K562 (cell line): ENCODE data around the gene TNNT3. TPM values are rescaled to one million over a fixed set of nuclear protein-coding genes. Genes with fewer than 3 reads are reported as not detected.

Experiments
- ATAC-seq: fragments of 200-7000 bp; cut with Tn5 transposase; 3 replicates; pipeline ENCODE4 v1.9.1; 2020; ENCODE audit warnings: moderate library complexity
- BruUV-seq: library from RNA; stranded (reverse); fragments of 400-500 nt; replicated peaks from 2 replicates; lab custom pipeline; 2021; lab: Mats Ljungman, UMichigan
- CTCF ChIA-PET: fragments of 300-600 bp; formaldehyde crosslinking; extraction: SDS; loops from one replicate; lab custom pipeline; 2021; ENCODE audit warnings: low intra/inter-chr PET ratio; lab: Yijun Ruan, JAX
- POLR2A ChIA-PET: fragments of 300-600, 350-650 bp; sonication (Branson Sonifier 250); formaldehyde crosslinking; extraction: SDS; loops from one replicate; lab custom pipeline; 2021; ENCODE audit warnings: antibody characterized with exemption, inconsistent platforms; lab: Yijun Ruan, JAX
- DNase-seq, 4 experiments: peaks; one replicate each; pipeline versions ENCODE4 v3.0.0 to v3.0.0-alpha.2; 2011 to 2018; ENCODE audit warnings: low spot score in 3 of 4, mixed read lengths in 3 of 4; ENCODE audit errors: extremely low read depth in 1 of 4
- FAIRE-seq: peaks from 2 replicates; lab custom pipeline; 2011; peaks lifted over from hg19 to GRCh38; lab: Jason Lieb, UNC
- H2AFZ ChIP-seq: 2 replicates; pipeline ENCODE4 v1.6.0; 2011; ENCODE audit warnings: low read depth, low read length, control low read depth, inconsistent platforms
- H3K27ac ChIP-seq: fragments of 200-600 bp; 3 replicates; pipeline ENCODE4 v1.8.0; 2011; ENCODE audit warnings: low read depth, mild to moderate bottlenecking, control low read depth, inconsistent platforms, low read length, moderate library complexity, mixed read lengths; ENCODE audit errors: extremely low read depth
- H3K27me3 ChIP-seq, 2 experiments: fragments of 300-600 bp in 1 of 2; 2 replicates in 1 of 2; 3 replicates in 1 of 2; pipeline versions ENCODE4 v1.6.0 to v1.8.0; 2011; ENCODE audit warnings: inconsistent platforms in 2 of 2, low read length in 2 of 2, mild to moderate bottlenecking in 1 of 2, mixed read lengths in 1 of 2, moderate library complexity in 1 of 2; ENCODE audit not compliant: control insufficient read depth in 2 of 2, insufficient read depth in 2 of 2
- H3K36me3 ChIP-seq: fragments of 300-600 bp; 3 replicates; pipeline ENCODE4 v1.8.0; 2011; ENCODE audit warnings: mild to moderate bottlenecking, low read length, inconsistent platforms; ENCODE audit not compliant: control insufficient read depth, insufficient read depth
- H3K4me1 ChIP-seq, 2 experiments: fragments of 200-600 bp in 1 of 2; replicated peaks in 1 of 2; 2 replicates in 1 of 2; 3 replicates in 1 of 2; pipeline versions ENCODE4 v1.5.1 to v1.8.0; 2011; ENCODE audit warnings: inconsistent platforms in 2 of 2, low read length in 2 of 2, mild to moderate bottlenecking in 1 of 2, mixed read lengths in 1 of 2, moderate library complexity in 1 of 2; ENCODE audit not compliant: control insufficient read depth in 2 of 2, insufficient read depth in 2 of 2
- H3K4me2 ChIP-seq: 2 replicates; pipeline ENCODE4 v1.6.1; 2011; ENCODE audit warnings: low read length, control low read depth, inconsistent platforms, mixed read lengths; ENCODE audit not compliant: insufficient read depth
- H3K4me3 ChIP-seq: fragments of 200-600 bp; sonication (generic), shearing (Covaris generic); 2 replicates; pipeline ENCODE4 v1.5.1; 2016; ENCODE audit warnings: control low read depth, inconsistent platforms
- H3K79me2 ChIP-seq: fragments of 200-600 bp; 3 replicates; pipeline ENCODE4 v1.8.0; 2011; ENCODE audit warnings: low read length, inconsistent platforms; ENCODE audit not compliant: control insufficient read depth, insufficient read depth
- H3K9ac ChIP-seq, 2 experiments: 2 replicates each; pipeline versions ENCODE4 v1.6.0 to v1.6.1; 2011; ENCODE audit warnings: low read depth in 2 of 2, low read length in 2 of 2, control low read depth in 1 of 2, inconsistent platforms in 1 of 2, mild to moderate bottlenecking in 1 of 2, mixed read lengths in 1 of 2; ENCODE audit not compliant: insufficient read depth in 1 of 2
- H3K9me1 ChIP-seq: one replicate; pipeline ENCODE4 v1.6.0; 2011; ENCODE audit warnings: inconsistent platforms, mild to moderate bottlenecking, low read length, moderate library complexity; ENCODE audit not compliant: control insufficient read depth, insufficient read depth
- H3K9me3 ChIP-seq: replicated peaks from 2 replicates; pipeline ENCODE4 v1.5.1; 2011; ENCODE audit warnings: low read depth, low read length, inconsistent platforms; ENCODE audit not compliant: control insufficient read depth, insufficient read depth
- H4K20me1 ChIP-seq: replicated peaks from 2 replicates; pipeline ENCODE4 v1.6.1; 2011; ENCODE audit warnings: low read length, inconsistent platforms, mixed read lengths; ENCODE audit not compliant: control insufficient read depth, insufficient read depth
- CREM ChIP-seq: IDR thresholded peaks from 2 replicates; pipeline ENCODE4 v1.6.1; 2014; ENCODE audit warnings: antibody characterized with exemption, low read depth
- E2F1 ChIP-seq: sonication (generic); formaldehyde crosslinking; IDR thresholded peaks from 2 replicates; pipeline ENCODE4 v1.8.1; 2023; ENCODE audit warnings: mild to moderate bottlenecking, missing genetic modification reagents, moderate library complexity
- ETS1 ChIP-seq: conservative IDR thresholded peaks from 2 replicates; pipeline ENCODE4 v1.6.1; 2011; ENCODE audit warnings: low read depth, mild to moderate bottlenecking, low read length; ENCODE audit not compliant: control insufficient read depth
- ETV1 ChIP-seq: fragments of 450-650 bp; conservative IDR thresholded peaks from 2 replicates; pipeline ENCODE4 v1.6.1; 2016; ENCODE audit warnings: missing genetic modification characterization, control low read depth, low read depth, missing compliant biosample characterization
- GATA2 ChIP-seq: sonication (generic); formaldehyde crosslinking; IDR thresholded peaks from 2 replicates; pipeline ENCODE4 v1.4.0; 2020; ENCODE audit warnings: mild to moderate bottlenecking, missing genetic modification reagents
- HDAC3 ChIP-seq: fragments of 450-650 bp; IDR thresholded peaks from 2 replicates; pipeline ENCODE4 v1.6.1; 2018; ENCODE audit warnings: borderline replicate concordance, mild to moderate bottlenecking, moderate library complexity; ENCODE audit not compliant: partially characterized antibody
- KLF16 ChIP-seq: IDR thresholded peaks from 2 replicates; pipeline ENCODE4 v1.6.1; 2016; ENCODE audit warnings: antibody characterized with exemption
- MAZ ChIP-seq, 2 experiments: fragments of 450-650 bp in 1 of 2; sonication (generic) in 1 of 2; formaldehyde crosslinking; IDR thresholded peaks in 1 of 2; conservative IDR thresholded peaks in 1 of 2; 2 replicates each; pipeline versions ENCODE4 v1.4.0 to v1.5.0; 2020; ENCODE audit warnings: mild to moderate bottlenecking in 1 of 2, missing genetic modification reagents in 1 of 2
- MCM7 ChIP-seq, 2 experiments: fragments of 450-650 bp; IDR thresholded peaks; 2 replicates each; pipeline ENCODE4 v1.6.1; 2016 to 2018
- NR1H2 ChIP-seq: sonication (generic); formaldehyde crosslinking; IDR thresholded peaks from 2 replicates; pipeline ENCODE4 v1.4.0; 2020; ENCODE audit warnings: mild to moderate bottlenecking, missing genetic modification reagents
- SAFB2 ChIP-seq: fragments of 200-400 bp; formaldehyde crosslinking; IDR thresholded peaks from 2 replicates; pipeline ENCODE4 v1.6.1; 2018; ENCODE audit warnings: borderline replicate concordance, low read length, low read depth, moderate library complexity; ENCODE audit not compliant: severe bottlenecking
- STAT5A ChIP-seq: IDR thresholded peaks from 2 replicates; pipeline ENCODE4 v1.6.1; 2012; ENCODE audit warnings: low read length, inconsistent platforms, borderline replicate concordance
- TAF7 ChIP-seq: fragments of 450-650 bp; IDR thresholded peaks from 2 replicates; pipeline ENCODE4 v1.6.1; 2016; ENCODE audit warnings: missing genetic modification characterization, missing compliant biosample characterization
- WGBS: fragments of 100-300 bp; shearing (Covaris generic); methylation state at CpG from one replicate; pipeline ENCODE4 v1.1.6; 2016; ENCODE audit warnings: low coverage, mixed read lengths; ENCODE audit not compliant: insufficient coverage; ENCODE audit errors: missing lambda C conversion rate; 5-methylcytosine and 5-hydroxymethylcytosine counted together
- in situ Hi-C: fragments of 300-500 bp; cut with MboI; formaldehyde crosslinking; loops from 4 replicates; pipeline ENCODE4 v1.15.0; 2018; ENCODE audit warnings: inconsistent platforms, mixed read lengths
- intact Hi-C: fragments of 100-400 bp; cut with micrococcal nuclease; formaldehyde crosslinking; loops from 2 replicates; pipeline ENCODE4 v1.14.2; 2022
- polyA plus RNA-seq, 8 experiments: library from polyadenylated mRNA; depleted of rRNA in 4 of 8; stranded (reverse) in 5 of 8; unstranded in 3 of 8; fragments of >200 nt; fragmentation: Nextera tagmentation in 2 of 8; fragmentation: Illumina TruSeq in 1 of 8; extraction: Ambion mirVana in 2 of 8; extraction: Trizol in 1 of 8; gene quantifications; 2 replicates each; pipeline versions ENCODE4 v1.2.1 to v1.2.3, GENCODE V29; 2011 to 2014; ENCODE audit warnings: inconsistent platforms in 1 of 8, missing spikeins in 1 of 8
- total RNA-seq, 7 experiments: library from RNA; depleted of rRNA in 6 of 7; stranded (reverse); fragments of >200 nt in 6 of 7; fragmentation: Illumina TruSeq in 2 of 7; extraction: Trizol in 2 of 7; gene quantifications; 2 replicates each; pipeline versions ENCODE4 v1.2.1 to v1.2.3, GENCODE V29; 2011 to 2021; ENCODE audit warnings: low replicate concordance in 1 of 7
- TF ChIP-seq, protein P1 (sequence below): fragments of 450-650 bp; IDR thresholded peaks from 2 replicates; pipeline ENCODE4 v1.6.1; 2016

The TNNT3 gene
- total and polyA plus RNA-seq, 9 of the 15 experiments (the other 6 are each of a cell fraction or from before 2014, with no cell fraction given): 0.10 TPM; not detected in 8

DNA sequence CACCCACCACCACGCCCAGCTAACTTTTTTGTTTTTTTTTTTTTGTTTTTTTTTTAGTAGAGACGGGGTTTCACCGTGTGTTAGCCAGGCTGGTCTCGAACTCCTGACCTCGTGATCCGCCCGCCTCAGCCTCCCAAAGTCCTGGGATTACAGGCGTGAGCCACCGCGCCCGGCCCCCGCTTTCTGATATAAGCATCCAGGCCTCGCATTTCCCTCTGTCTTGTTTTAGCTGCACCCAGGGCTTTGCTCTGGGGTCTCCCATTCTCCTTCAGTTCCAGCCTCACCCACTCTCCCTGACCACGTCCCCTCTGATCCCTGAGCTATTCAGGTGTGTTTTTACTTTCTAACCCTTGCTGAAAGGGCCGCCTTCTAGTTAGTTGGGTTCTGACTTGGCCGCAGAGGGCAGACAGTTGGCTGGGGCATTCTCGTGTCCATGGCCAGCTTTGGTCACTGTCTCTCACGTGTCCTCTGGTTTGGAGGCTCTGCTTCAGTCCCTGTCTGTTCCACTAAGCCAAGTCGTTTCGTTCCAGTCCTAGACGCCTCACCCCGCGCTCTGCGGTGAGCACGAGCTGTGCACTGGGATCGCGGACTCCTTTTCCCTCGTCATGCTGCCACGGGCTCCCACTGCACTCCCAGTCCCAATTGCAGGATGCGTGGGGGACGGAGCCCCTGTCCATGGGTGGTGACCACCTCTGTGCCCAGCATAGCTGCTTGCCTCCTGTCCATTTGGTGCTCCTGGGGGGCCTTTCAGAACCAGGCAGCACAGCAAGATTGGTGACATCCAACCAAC lies 6.0 kb upstream of the TNNT3 start:
- ATAC-seq (peak; percentile 27; the same call in 2 of the 3 replicates), DNase-seq (no peak), FAIRE-seq (no peak)
- Histone ChIP-seq H2AFZ (no peak overlapping the region), H3K9me1 (no peaks in the 10 kb centered on the region), H3K4me3 (no peak overlapping the region), H3K9ac (0 out of 4 replicates have a peak overlapping the region, but pooled peaks of 1 of the 2 experiments have one; percentile 26), H3K79me2 (no peaks in the 10 kb centered on the region), H3K27me3 (peaks cover 19 to 50% of the 10 kb centered on the region in 2 experiments), H3K36me3 (no peaks in the 10 kb centered on the region), H3K4me1 (peaks cover 0 to 15% of the 10 kb centered on the region in 2 experiments; a peak in 1 of 5 replicates), H3K4me2 (no peak overlapping the region), H4K20me1 (0 out of 2 replicates have a peak, but pooled peaks cover 2% of the 10 kb centered on the region), H3K27ac (no peak overlapping the region), H3K9me3 (no peaks in the 10 kb centered on the region; the same call in 1 of the 2 replicates)
- TF ChIP-seq NR1H2 (CRISPR knock-in tag) (no peak), SAFB2 (no peak), ETV1 (tag) (no peak), E2F1 (CRISPR knock-in tag) (no peak), STAT5A (no peak), MAZ (CRISPR knock-in tag; conservative IDR thresholded peaks at IDR 0.05 in 1 of 2, IDR thresholded peaks at IDR 0.05 in 1 of 2) (no peak), HDAC3 (no peak), ETS1 (no peak), CREM (no peak), KLF16 (no peak), TAF7 (tag) (no peak), GATA2 (no peak), MCM7 (IDR thresholded peaks at IDR 0.05) (no peak)
- TF ChIP-seq, protein P1, sequence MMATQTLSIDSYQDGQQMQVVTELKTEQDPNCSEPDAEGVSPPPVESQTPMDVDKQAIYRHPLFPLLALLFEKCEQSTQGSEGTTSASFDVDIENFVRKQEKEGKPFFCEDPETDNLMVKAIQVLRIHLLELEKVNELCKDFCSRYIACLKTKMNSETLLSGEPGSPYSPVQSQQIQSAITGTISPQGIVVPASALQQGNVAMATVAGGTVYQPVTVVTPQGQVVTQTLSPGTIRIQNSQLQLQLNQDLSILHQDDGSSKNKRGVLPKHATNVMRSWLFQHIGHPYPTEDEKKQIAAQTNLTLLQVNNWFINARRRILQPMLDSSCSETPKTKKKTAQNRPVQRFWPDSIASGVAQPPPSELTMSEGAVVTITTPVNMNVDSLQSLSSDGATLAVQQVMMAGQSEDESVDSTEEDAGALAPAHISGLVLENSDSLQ: no peak
- ChIA-PET CTCF (no interaction called here), POLR2A (interaction anchor here (1.0 kb wide), 1 partner anchor 24 kb away, joined by 3 read pairs; no protein-coding TSS in a partner anchor)
- intact Hi-C loops: no loop called here
- 6% methylated on average over 26 of the region's 31 CpGs for WGBS
- in situ Hi-C loops: no loop called here
- no TSS peak for BruUV-seq
